Small intestine (tissue), 7 donors: ENCODE results near the gene PARD3B. TPM values are rescaled to one million over a fixed set of nuclear protein-coding genes. Genes with fewer than 3 reads are reported as not detected.
A peak's percentile ranks its signal among the peaks of the same experiment; 100 is the strongest.
"Not testable (repeated sequence)": the region's sequence is repeated elsewhere in the genome, so short reads cannot be mapped to it uniquely, and the experiment has no call there.

Source experiments
- DNase-seq, 2 donors: peaks; one replicate each; pipeline versions ENCODE4 v3.0.0 to v3.0.0-alpha.2; 2013
- FAIRE-seq: peaks from 2 replicates; lab custom pipeline; 2012; peaks lifted over from hg19 to GRCh38; lab: Jason Lieb, UNC
- H3K27ac ChIP-seq, 3 donors: one replicate each; pipeline ENCODE4 v1.5.1; 2013; ENCODE audit warnings: low read length in 2 of 3, mild to moderate bottlenecking in 2 of 3, control low read depth in 1 of 3, inconsistent platforms in 1 of 3, low read depth in 1 of 3, moderate library complexity in 1 of 3
- H3K27me3 ChIP-seq, 3 donors: one replicate each; pipeline ENCODE4 v1.6.1; 2013; ENCODE audit warnings: low read length in 3 of 3, inconsistent platforms in 1 of 3; ENCODE audit not compliant: control insufficient read depth in 3 of 3, insufficient read depth in 3 of 3
- H3K36me3 ChIP-seq, 3 donors: one replicate each; pipeline ENCODE4 v1.6.1; 2013; ENCODE audit warnings: low read length in 3 of 3, inconsistent platforms in 1 of 3, low read depth in 1 of 3, mild to moderate bottlenecking in 1 of 3, moderate library complexity in 1 of 3; ENCODE audit not compliant: control insufficient read depth in 3 of 3, insufficient read depth in 2 of 3
- H3K4me1 ChIP-seq, 3 donors: one replicate each; pipeline ENCODE4 v1.6.1; 2013; ENCODE audit warnings: low read length in 2 of 3, inconsistent platforms in 1 of 3, low read depth in 1 of 3, mild to moderate bottlenecking in 1 of 3, moderate library complexity in 1 of 3; ENCODE audit not compliant: control insufficient read depth in 3 of 3, insufficient read depth in 2 of 3
- H3K4me3 ChIP-seq, 3 donors: one replicate each; pipeline ENCODE4 v1.5.1; 2013; ENCODE audit warnings: low read length in 3 of 3, control low read depth in 1 of 3, inconsistent platforms in 1 of 3, low read depth in 1 of 3, mild to moderate bottlenecking in 1 of 3, moderate library complexity in 1 of 3
- H3K9me3 ChIP-seq, 2 donors: one replicate each; pipeline ENCODE4 v1.6.1; 2013; ENCODE audit warnings: low read depth in 1 of 2, low read length in 1 of 2; ENCODE audit not compliant: control insufficient read depth in 2 of 2, insufficient read depth in 1 of 2
- WGBS, 3 donors: extraction: QIAGEN DNeasy Blood & Tissue Kit; methylation state at CpG; one replicate each; pipeline ENCODE4 v1.1.7; 2013; 5-methylcytosine and 5-hydroxymethylcytosine counted together
- polyA plus RNA-seq, 4 donors: library from polyadenylated mRNA; stranded (reverse) in 3 of 4; unstranded in 1 of 4; fragments of 200-250 nt in 3 of 4; fragments of 120-200 nt in 1 of 4; gene quantifications; one replicate each; pipeline versions ENCODE4 v1.2.1 to v1.2.3, GENCODE V29; 2013
- donor health status: healthy with polysubstance abuse.
- donor health status: control.
- donor health status: control.
- donor health status: Bipolar disorder and iron deficiency.
- donor health status: healthy.

The PARD3B gene
- polyA plus RNA-seq, 4 donors: 2.8 to 10.7 (median 3.6) TPM

- 2 to 6% (median 5%) methylated on average over 38 to 45 of the region's 45 CpGs for WGBS, 3 donors
- Histone ChIP-seq H3K36me3 (peaks cover 0 to 2% (median 0%) of the 10 kb centered on the region in 3 donors), H3K4me1 (peaks cover 0 to 12% (median 2%) of the 10 kb centered on the region in 3 donors), H3K4me3 (peak overlapping the region; percentile 64 to 97 (median 67)), H3K27me3 (no peaks in the 10 kb centered on the region), H3K27ac (peak overlapping the region; percentile 91 to 93 (median 92)), H3K9me3 (no peaks in the 10 kb centered on the region)
- FAIRE-seq: no peak
- DNase-seq: peak; percentile 83 to 87
Observed at GRCh38 chr2:204545861-204546735, 823 bp downstream of the PARD3B start.

DNA sequence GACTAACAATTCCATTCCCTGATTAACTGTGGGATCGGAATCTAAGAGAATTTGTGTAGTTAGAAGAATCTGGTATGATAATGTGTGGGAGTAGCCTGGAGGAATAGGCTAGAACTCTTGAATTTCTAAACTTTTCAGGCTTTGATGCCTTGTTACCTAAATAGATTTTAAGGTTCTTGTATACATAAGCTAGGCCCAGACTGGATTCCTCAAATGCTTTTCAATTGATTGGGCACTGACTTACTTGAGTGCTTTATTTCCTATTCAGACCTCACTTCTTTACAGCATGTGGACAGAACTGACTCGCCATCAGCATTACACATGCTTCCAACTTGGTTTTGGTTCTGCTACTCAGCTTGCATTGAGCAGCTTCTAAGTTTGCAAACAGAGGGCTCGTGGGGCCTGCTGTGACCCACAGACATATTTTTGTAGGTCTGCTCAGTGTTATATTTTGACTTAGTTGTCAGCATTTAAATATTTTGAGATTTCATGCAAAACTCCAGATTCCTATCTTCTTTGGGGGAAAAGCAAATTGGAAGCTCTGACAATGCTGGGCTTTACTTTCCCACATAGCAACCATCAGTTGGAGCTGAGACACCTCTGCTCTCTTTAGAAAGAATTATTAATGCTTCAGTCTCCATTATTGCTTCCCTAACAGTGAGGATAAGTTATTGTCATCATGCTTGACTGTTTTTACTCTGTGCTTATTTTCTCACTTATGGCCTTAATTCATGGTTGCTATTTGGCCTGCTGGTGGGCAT lies 5.7 kb downstream of the PARD3B start:
- DNase-seq (peak in 1 of 2 donors; percentile 10), FAIRE-seq (no peak)
- H3K4me1 ChIP-seq: peaks cover 2 to 18% (median 4%) of the 10 kb centered on the region in 3 donors
- peaks cover 0 to 2% (median 0%) of the 10 kb centered on the region in 3 donors for H3K36me3 ChIP-seq
- no peaks in the 10 kb centered on the region for H3K9me3 ChIP-seq
- H3K4me3 ChIP-seq: no peak overlapping the region
- no peaks in the 10 kb centered on the region for H3K27me3 ChIP-seq
- WGBS, 3 donors: 55 to 67% (median 62%) methylated on average over 3 of the region's 3 CpGs
- H3K27ac ChIP-seq: peak overlapping the region in 2 of 3 donors; percentile 25 to 29

DNA sequence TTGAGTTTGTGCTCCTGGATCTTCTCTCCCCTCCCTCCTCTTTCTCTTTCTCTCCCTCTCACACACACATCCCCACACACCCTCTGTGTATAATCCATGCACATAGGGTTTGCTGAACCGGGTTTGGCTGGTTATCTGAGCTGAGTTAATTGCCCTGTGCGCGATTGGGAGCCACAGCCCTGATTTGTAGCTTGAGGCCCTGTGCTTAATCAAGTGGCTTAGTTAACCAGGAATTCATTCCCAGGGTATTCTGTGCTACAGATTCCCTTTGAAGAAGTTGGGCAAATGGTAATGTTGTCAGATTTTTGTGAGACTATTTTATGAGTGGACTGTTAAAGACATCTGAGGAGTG lies 6.2 kb downstream of the PARD3B start:
- Histone ChIP-seq H3K4me3 (no peak overlapping the region), H3K27me3 (no peaks in the 10 kb centered on the region), H3K36me3 (peaks cover 0 to 2% (median 0%) of the 10 kb centered on the region in 3 donors), H3K27ac (peak overlapping the region in 1 of 3 donors; percentile 25), H3K4me1 (peaks cover 2 to 18% (median 4%) of the 10 kb centered on the region in 3 donors), H3K9me3 (no peaks in the 10 kb centered on the region)
- peak; percentile 60 to 74 for DNase-seq
- WGBS, 3 donors: 25 to 65% (median 28%) methylated on average over 3 of the region's 3 CpGs
- FAIRE-seq: no peak

- Histone ChIP-seq H3K9me3 (no peaks in the 10 kb centered on the region), H3K27me3 (no peaks in the 10 kb centered on the region), H3K4me3 (no peak overlapping the region), H3K27ac (no peak overlapping the region), H3K36me3 (peaks cover 0 to 2% (median 0%) of the 10 kb centered on the region in 3 donors), H3K4me1 (no peaks in the 10 kb centered on the region)
- FAIRE-seq: no peak
- WGBS, 3 donors: 89 to 91% (median 89%) methylated on average over 1 of the region's 1 CpG
- no peak for DNase-seq
Observed at GRCh38 chr2:204557604-204558003, 12.3 kb downstream of the PARD3B start.

GRCh38 chr2:204559358-204559757 lies 14.1 kb downstream of the PARD3B start:
- not testable (repeated sequence) for H3K4me3 ChIP-seq, FAIRE-seq, H3K36me3 ChIP-seq, H3K27ac ChIP-seq, DNase-seq, H3K4me1 ChIP-seq, H3K9me3 ChIP-seq, H3K27me3 ChIP-seq

DNA sequence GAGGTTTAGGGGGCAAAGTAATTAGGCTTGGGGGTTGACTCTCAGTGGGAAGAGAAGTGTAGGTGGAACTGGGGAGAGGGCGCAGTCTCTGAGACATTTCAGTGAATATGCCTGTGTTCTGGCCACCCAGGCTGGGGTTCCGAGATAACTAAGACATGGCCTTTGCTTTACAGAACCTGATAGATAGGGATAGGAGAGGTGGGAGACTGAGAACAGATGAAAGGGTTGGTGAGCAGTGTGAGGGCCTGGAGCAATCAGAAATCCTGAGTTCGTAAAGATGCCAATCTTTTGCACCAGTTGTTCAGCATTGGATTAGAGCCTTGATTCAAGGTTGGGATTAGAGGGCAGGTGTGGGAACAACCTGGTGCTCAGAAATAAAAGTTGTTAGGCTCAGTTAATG lies 15.6 kb downstream of the PARD3B start:
- Histone ChIP-seq H3K27ac (no peak overlapping the region), H3K9me3 (no peaks in the 10 kb centered on the region), H3K4me3 (no peak overlapping the region), H3K4me1 (no peaks in the 10 kb centered on the region), H3K36me3 (peaks cover 0 to 2% (median 0%) of the 10 kb centered on the region in 3 donors), H3K27me3 (no peaks in the 10 kb centered on the region)
- no peak for FAIRE-seq
- DNase-seq: no peak
- 77 to 92% (median 91%) methylated on average over 3 of the region's 3 CpGs for WGBS, 3 donors

GRCh38 chr2:204561771-204562170 lies 16.5 kb downstream of the PARD3B start:
- H3K4me1 ChIP-seq: no peaks in the 10 kb centered on the region
- H3K9me3 ChIP-seq: no peaks in the 10 kb centered on the region
- 78 to 91% (median 82%) methylated on average over 8 of the region's 8 CpGs for WGBS, 3 donors
- peaks cover 0 to 2% (median 0%) of the 10 kb centered on the region in 3 donors for H3K36me3 ChIP-seq
- no peak for FAIRE-seq
- no peak overlapping the region for H3K27ac ChIP-seq
- no peak for DNase-seq
- no peak overlapping the region for H3K4me3 ChIP-seq
- H3K27me3 ChIP-seq: no peaks in the 10 kb centered on the region

DNA sequence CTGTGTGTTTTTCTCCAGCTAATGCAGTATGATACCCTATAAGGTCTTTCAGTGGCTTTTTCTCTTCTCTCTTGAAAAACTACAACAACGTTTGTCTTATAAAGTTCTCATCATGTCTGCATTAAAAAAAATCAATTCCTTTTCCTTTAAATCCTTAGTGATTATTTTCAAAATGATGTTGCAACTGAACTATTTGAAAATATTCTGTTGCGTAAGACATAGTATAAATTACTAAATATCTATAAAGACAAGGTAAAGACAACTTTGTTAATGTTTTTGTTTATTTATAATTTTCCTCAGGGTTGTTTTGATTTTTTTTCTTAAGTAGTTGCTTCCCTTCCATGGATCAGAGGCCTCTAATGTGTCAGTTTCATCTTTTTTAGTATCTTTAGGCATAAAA lies 21.2 kb downstream of the PARD3B start:
- no peak for DNase-seq
- FAIRE-seq: no peak
- Histone ChIP-seq H3K4me3 (no peak overlapping the region), H3K9me3 (no peaks in the 10 kb centered on the region), H3K27ac (no peak overlapping the region), H3K27me3 (no peaks in the 10 kb centered on the region), H3K4me1 (peaks cover 0 to 15% (median 0%) of the 10 kb centered on the region in 3 donors), H3K36me3 (no peaks in the 10 kb centered on the region)
- WGBS, 3 donors: 65 to 82% (median 67%) methylated on average over 2 of the region's 2 CpGs
